Adrenal gland (tissue), 19 donors: ENCODE data around the gene ALDH3A2. TPM values are rescaled to one million over a fixed set of nuclear protein-coding genes. Genes with fewer than 3 reads are reported as not detected.
A peak's percentile ranks its signal among the peaks of the same experiment; 100 is the strongest.

Experiments
- DNase-seq, 7 donors: peaks; one replicate each; pipeline ENCODE4 v3.0.0-alpha.2; 2019 to 2020
- H3K27ac ChIP-seq, 5 donors: fragments of 200-600 bp; sonication (generic) in 4 of 5; 1 replicate in 3 of 5; 2 replicates in 2 of 5; pipeline versions ENCODE4 v1.5.1 to v1.8.0; 2016 to 2020; ENCODE audit warnings: mild to moderate bottlenecking in 1 of 5
- H3K27me3 ChIP-seq: fragments of 200-600 bp; 2 replicates; pipeline ENCODE4 v1.8.0; 2021
- H3K36me3 ChIP-seq, 2 donors: fragments of 200-600 bp; replicated peaks in 1 of 2; 1 replicate in 1 of 2; 2 replicates in 1 of 2; pipeline versions ENCODE4 v1.5.1 to v1.8.0; 2018 to 2022
- H3K4me1 ChIP-seq, 2 donors: fragments of 200-600 bp; replicated peaks in 1 of 2; 1 replicate in 1 of 2; 2 replicates in 1 of 2; pipeline versions ENCODE4 v1.5.1 to v1.8.0; 2018 to 2021
- H3K4me3 ChIP-seq, 4 donors: fragments of 200-600 bp; sonication (generic) in 3 of 4; one replicate each; pipeline ENCODE4 v1.5.1; 2016 to 2018
- H3K9me3 ChIP-seq, 3 donors: fragments of 200-600 bp; sonication (generic) in 1 of 3; replicated peaks in 1 of 3; 1 replicate in 2 of 3; 2 replicates in 1 of 3; pipeline versions ENCODE4 v1.5.1 to v1.8.0; 2016 to 2021
- POLR2A ChIP-seq, 2 donors: fragments of 450-650 bp; IDR thresholded peaks; one replicate each; pipeline ENCODE4 v1.6.1; 2017; ENCODE audit warnings: antibody characterized with exemption in 2 of 2, mild to moderate bottlenecking in 2 of 2, moderate library complexity in 1 of 2
- WGBS, 4 donors: extraction: QIAGEN DNeasy Blood & Tissue Kit in 2 of 4; methylation state at CpG; one replicate each; pipeline versions ENCODE4 v1.1.5 to v1.1.7; 2013 to 2017; 5-methylcytosine and 5-hydroxymethylcytosine counted together
- intact Hi-C, 2 donors: fragments of 100-400 bp; cut with DNase I; formaldehyde crosslinking; loops; one replicate each; pipeline versions ENCODE4 v1.14.1 to v1.15.0; 2022 to 2023
- long read RNA-seq, 10 donors: library from polyadenylated mRNA in 3 of 10; unstranded in 2 of 10; stranded (forward) in 1 of 10; transcript quantifications; one replicate each; pipeline ENCODE4 v2.0.0 and lab custom pipeline, GENCODE V29; 2021 to 2026
- polyA plus RNA-seq, 3 donors: library from polyadenylated mRNA; stranded (reverse); fragments of 200-250 nt in 2 of 3; fragments of 350-450 nt in 1 of 3; fragmentation: Illumina TruSeq in 1 of 3; extraction: RNeasy Lipid Tissue Mini Kit (QIAGEN cat#74804) in 1 of 3; gene quantifications; one replicate each; pipeline ENCODE4 v1.2.3, GENCODE V29; 2013 to 2014
- total RNA-seq, 9 donors: library from RNA; depleted of rRNA in 4 of 9; stranded (reverse); fragments of >200 nt in 4 of 9; fragments of 120-200 nt in 1 of 9; fragmentation: NEBNext Ultra II Directional in 1 of 9; extraction: Animal tissue kit (Norgen Biotek cat#: 25700) in 1 of 9; gene quantifications; one replicate each; pipeline versions ENCODE4 v1.1.0 to v1.2.4, GENCODE V29; 2013 to 2023
- TF ChIP-seq, protein P1 (sequence below), 6 experiments: fragments of 450-650 bp in 4 of 6; fragments of 200-600 bp in 2 of 6; sonication (generic) in 1 of 6; IDR thresholded peaks; 1 replicate in 5 of 6; 2 replicates in 1 of 6; pipeline versions ENCODE4 v1.5.1 to v1.8.0; 2016 to 2021; ENCODE audit warnings: antibody characterized with exemption in 6 of 6, mild to moderate bottlenecking in 2 of 6, moderate library complexity in 1 of 6
- donor health status: healthy with polysubstance abuse.
- donor health status: Bipolar disorder and iron deficiency.
- donor health status: DM: yes; HTN: yes; CAD: no.
- donor health status: DM: no; HTN: no; CAD: no.
- donor health status: DM: no; HTN: no; CAD: no.
- donor health status: DM: yes; HTN: yes; CAD: no.

Gene ALDH3A2
- total RNA-seq (1,000 to 10,000 TPM in 1 of 9 donors, 100 to 1,000 TPM in 8; 312 to 1,009 (median 470) TPM), polyA plus RNA-seq (100 to 1,000 TPM in 2 of 3 donors, 10 to 100 TPM in 1; 99.1 to 951 (median 170) TPM)
- long read RNA-seq, donor 1, transcript ALDH3A2-218 (3 exons, 582 nt): minor isoform, 10 of 769 reads
- long read RNA-seq, donor 1, transcript ALDH3A2-210 (1 exons, 3,512 nt): major isoform, 275 of 769 reads
- long read RNA-seq, donor 1, transcript ALDH3A2-201 (10 exons, 3,928 nt): minor isoform, 149 of 769 reads
- long read RNA-seq, donor 1, transcript ALDH3A2-207 (7 exons, 1,383 nt): minor isoform, 7 of 769 reads
- long read RNA-seq, donor 1, partial matches to known transcripts: 296 of 769 reads
- long read RNA-seq, donor 1, other reads (novel, unspliced or antisense): 19 of 769 reads
- long read RNA-seq, donor 2, transcript ALDH3A2-207 (7 exons, 1,383 nt): minor isoform, 5 of 229 reads
- long read RNA-seq, donor 2, transcript ALDH3A2-218 (3 exons, 582 nt): minor isoform, 5 of 229 reads
- long read RNA-seq, donor 2, transcript ALDH3A2-201 (10 exons, 3,928 nt): minor isoform, 38 of 229 reads
- long read RNA-seq, donor 2, transcript ALDH3A2-210 (1 exons, 3,512 nt): major isoform, 97 of 229 reads
- long read RNA-seq, donor 2, partial matches to known transcripts: 75 of 229 reads
- long read RNA-seq, donor 2, other reads (novel, unspliced or antisense): 0 of 229 reads
- long read RNA-seq, donor 3, transcript ALDH3A2-207 (7 exons, 1,383 nt): minor isoform, 10 of 465 reads
- long read RNA-seq, donor 3, transcript ALDH3A2-202 (11 exons, 3,828 nt): minor isoform, 7 of 465 reads
- long read RNA-seq, donor 3, transcript ALDH3A2-210 (1 exons, 3,512 nt): major isoform, 195 of 465 reads
- long read RNA-seq, donor 3, transcript ALDH3A2-201 (10 exons, 3,928 nt): minor isoform, 102 of 465 reads
- long read RNA-seq, donor 3, partial matches to known transcripts: 139 of 465 reads
- long read RNA-seq, donor 3, other reads (novel, unspliced or antisense): 7 of 465 reads
- long read RNA-seq, donor 4, transcript ALDH3A2-210 (1 exons, 3,512 nt): minor isoform, 25 of 216 reads
- long read RNA-seq, donor 4, transcript ALDH3A2-203 (11 exons, 3,640 nt): minor isoform, 5 of 216 reads
- long read RNA-seq, donor 4, transcript ALDH3A2-201 (10 exons, 3,928 nt): major isoform, 145 of 216 reads
- long read RNA-seq, donor 4, partial matches to known transcripts: 22 of 216 reads
- long read RNA-seq, donor 4, other reads (novel, unspliced or antisense): 11 of 216 reads
- long read RNA-seq, donor 5, transcript ALDH3A2-202 (11 exons, 3,828 nt): minor isoform, 38 of 786 reads
- long read RNA-seq, donor 5, transcript ALDH3A2-201 (10 exons, 3,928 nt): major isoform, 618 of 786 reads
- long read RNA-seq, donor 5, transcript ALDH3A2-203 (11 exons, 3,640 nt): minor isoform, 20 of 786 reads
- long read RNA-seq, donor 5, transcript ALDH3A2-225 (9 exons, 1,558 nt): minor isoform, 13 of 786 reads
- long read RNA-seq, donor 5, partial matches to known transcripts: 25 of 786 reads
- long read RNA-seq, donor 5, other reads (novel, unspliced or antisense): 54 of 786 reads
- long read RNA-seq, donor 6, transcript ALDH3A2-203 (11 exons, 3,640 nt): minor isoform, 5 of 186 reads
- long read RNA-seq, donor 6, transcript ALDH3A2-210 (1 exons, 3,512 nt): minor isoform, 38 of 186 reads
- long read RNA-seq, donor 6, transcript ALDH3A2-202 (11 exons, 3,828 nt): minor isoform, 5 of 186 reads
- long read RNA-seq, donor 6, transcript ALDH3A2-201 (10 exons, 3,928 nt): major isoform, 123 of 186 reads
- long read RNA-seq, donor 6, partial matches to known transcripts: 9 of 186 reads
- long read RNA-seq, donor 6, other reads (novel, unspliced or antisense): 5 of 186 reads
- long read RNA-seq, donor 7, transcript ALDH3A2-207 (7 exons, 1,383 nt): minor isoform, 5 of 356 reads
- long read RNA-seq, donor 7, transcript ALDH3A2-210 (1 exons, 3,512 nt): major isoform, 147 of 356 reads
- long read RNA-seq, donor 7, transcript ALDH3A2-201 (10 exons, 3,928 nt): minor isoform, 35 of 356 reads
- long read RNA-seq, donor 7, partial matches to known transcripts: 156 of 356 reads
- long read RNA-seq, donor 7, other reads (novel, unspliced or antisense): 0 of 356 reads
- long read RNA-seq, donor 8, transcript ALDH3A2-207 (7 exons, 1,383 nt): minor isoform, 5 of 519 reads
- long read RNA-seq, donor 8, transcript ALDH3A2-210 (1 exons, 3,512 nt): major isoform, 172 of 519 reads
- long read RNA-seq, donor 8, transcript ALDH3A2-218 (3 exons, 582 nt): minor isoform, 6 of 519 reads
- long read RNA-seq, donor 8, transcript ALDH3A2-201 (10 exons, 3,928 nt): minor isoform, 107 of 519 reads
- long read RNA-seq, donor 8, partial matches to known transcripts: 216 of 519 reads
- long read RNA-seq, donor 8, other reads (novel, unspliced or antisense): 5 of 519 reads
- long read RNA-seq, donor 9, transcript ALDH3A2-201 (10 exons, 3,928 nt): minor isoform, 59 of 252 reads
- long read RNA-seq, donor 9, transcript ALDH3A2-210 (1 exons, 3,512 nt): major isoform, 123 of 252 reads
- long read RNA-seq, donor 9, partial matches to known transcripts: 61 of 252 reads
- long read RNA-seq, donor 9, other reads (novel, unspliced or antisense): 0 of 252 reads
- long read RNA-seq, donor 10, transcript ALDH3A2-201 (10 exons, 3,928 nt): minor isoform, 27 of 145 reads
- long read RNA-seq, donor 10, transcript ALDH3A2-210 (1 exons, 3,512 nt): major isoform, 61 of 145 reads
- long read RNA-seq, donor 10, partial matches to known transcripts: 53 of 145 reads
- long read RNA-seq, donor 10, other reads (novel, unspliced or antisense): 0 of 145 reads

DNA sequence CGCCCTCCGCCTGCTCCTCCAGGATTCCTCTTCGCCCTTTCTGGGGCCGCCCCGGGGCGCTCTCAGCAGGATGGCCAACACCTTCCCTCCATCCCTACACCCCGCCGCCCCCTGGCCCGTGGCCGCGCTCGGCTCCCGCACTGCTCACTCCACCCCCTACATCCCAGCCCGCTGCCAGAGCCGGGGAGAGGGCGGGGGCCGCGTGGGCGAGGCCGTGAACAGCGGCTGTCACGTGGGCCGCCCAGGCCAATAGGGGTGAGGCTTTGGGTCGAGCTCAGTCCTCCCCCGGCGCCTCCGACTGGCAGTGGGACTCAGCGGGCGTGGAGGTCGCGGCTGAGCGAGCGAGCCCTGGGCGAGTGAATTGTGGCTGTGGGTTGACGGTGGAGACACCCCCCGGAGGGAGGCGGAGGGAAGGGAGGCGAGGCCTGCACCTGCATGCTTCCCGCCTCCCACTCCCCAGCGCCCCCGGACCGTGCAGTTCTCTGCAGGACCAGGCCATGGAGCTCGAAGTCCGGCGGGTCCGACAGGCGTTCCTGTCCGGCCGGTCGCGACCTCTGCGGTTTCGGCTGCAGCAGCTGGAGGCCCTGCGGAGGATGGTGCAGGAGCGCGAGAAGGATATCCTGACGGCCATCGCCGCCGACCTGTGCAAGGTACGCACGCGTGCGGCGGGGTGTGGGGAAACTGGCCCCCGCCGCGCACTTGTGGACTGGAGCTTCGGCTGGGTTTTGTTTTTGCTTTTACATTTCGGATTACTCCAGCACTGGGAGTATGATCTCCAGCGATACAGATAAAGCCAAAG is at the start of gene ALDH3A2:
ALDH3A2 (plus strand) TSS at position 277 of the 799 bp plus-strand sequence; CDS start at position 498, 221 bp downstream.
- Histone ChIP-seq H3K4me3 (peak within 1 kb of the TSS; percentile 26 to 79 (median 51)), H3K36me3 (peaks cover 0 to 8% of the 10 kb centered on the region in 2 donors), H3K27me3 (no peaks in the 10 kb centered on the region), H3K27ac (peak within 1 kb of the TSS; percentile 88 to 97 (median 95)), H3K9me3 (no peaks in the 10 kb centered on the region), H3K4me1 (peaks cover 47 to 59% of the 10 kb centered on the region in 2 donors)
- peak; percentile 97 to 99 (median 99) for DNase-seq
- WGBS, 4 donors: 0% methylated on average over 9 to 71 of the region's 71 CpGs
- intact Hi-C loops: loop anchor here in 1 of 2 donors (10.0 kb wide), 1 partner anchor 74 kb away; no protein-coding TSS in a partner anchor
- TF ChIP-seq, protein P1, sequence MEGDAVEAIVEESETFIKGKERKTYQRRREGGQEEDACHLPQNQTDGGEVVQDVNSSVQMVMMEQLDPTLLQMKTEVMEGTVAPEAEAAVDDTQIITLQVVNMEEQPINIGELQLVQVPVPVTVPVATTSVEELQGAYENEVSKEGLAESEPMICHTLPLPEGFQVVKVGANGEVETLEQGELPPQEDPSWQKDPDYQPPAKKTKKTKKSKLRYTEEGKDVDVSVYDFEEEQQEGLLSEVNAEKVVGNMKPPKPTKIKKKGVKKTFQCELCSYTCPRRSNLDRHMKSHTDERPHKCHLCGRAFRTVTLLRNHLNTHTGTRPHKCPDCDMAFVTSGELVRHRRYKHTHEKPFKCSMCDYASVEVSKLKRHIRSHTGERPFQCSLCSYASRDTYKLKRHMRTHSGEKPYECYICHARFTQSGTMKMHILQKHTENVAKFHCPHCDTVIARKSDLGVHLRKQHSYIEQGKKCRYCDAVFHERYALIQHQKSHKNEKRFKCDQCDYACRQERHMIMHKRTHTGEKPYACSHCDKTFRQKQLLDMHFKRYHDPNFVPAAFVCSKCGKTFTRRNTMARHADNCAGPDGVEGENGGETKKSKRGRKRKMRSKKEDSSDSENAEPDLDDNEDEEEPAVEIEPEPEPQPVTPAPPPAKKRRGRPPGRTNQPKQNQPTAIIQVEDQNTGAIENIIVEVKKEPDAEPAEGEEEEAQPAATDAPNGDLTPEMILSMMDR (IDR thresholded peaks at IDR 0.05): peak in 4 of 6 experiments; percentile 13 to 29 (median 24)
- peak; percentile 92 to 99 for TF ChIP-seq POLR2A (IDR thresholded peaks at IDR 0.05)

DNA sequence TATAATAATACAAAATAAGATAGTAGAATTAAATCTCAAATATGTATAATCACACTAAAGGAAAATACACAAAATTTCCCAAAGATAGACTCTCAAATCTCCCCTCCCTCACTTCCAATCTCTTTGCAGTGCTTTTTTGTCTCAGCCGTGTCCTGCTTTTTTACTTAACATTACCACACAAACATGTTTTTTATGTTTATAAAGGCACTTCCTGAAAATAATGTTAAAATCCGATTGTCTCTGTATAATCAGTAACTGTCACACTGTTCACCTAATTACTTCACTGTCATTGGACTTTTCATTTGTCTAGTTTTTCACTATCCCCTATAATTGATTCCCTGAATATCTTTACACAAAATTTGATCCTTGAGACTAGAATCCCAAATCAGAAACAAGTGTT is 38.2 kb upstream of the ALDH3A2 start:
- no peak for DNase-seq
- H3K4me3 ChIP-seq: no peak overlapping the region
- no peak for TF ChIP-seq POLR2A (IDR thresholded peaks at IDR 0.05)
- TF ChIP-seq, protein P1 (IDR thresholded peaks at IDR 0.05): no peak
- H3K36me3 ChIP-seq: no peaks in the 10 kb centered on the region
- no peaks in the 10 kb centered on the region for H3K9me3 ChIP-seq
- H3K4me1 ChIP-seq: peaks cover 13 to 15% of the 10 kb centered on the region in 2 donors
- intact Hi-C loops: no loop called here
- no peak overlapping the region for H3K27ac ChIP-seq
- no peaks in the 10 kb centered on the region for H3K27me3 ChIP-seq
- WGBS, 4 donors: 27 to 53% (median 48%) methylated on average over 2 of the region's 2 CpGs
